Activated CD4-positive, alpha-beta T cell treated with anti-CD3 and anti-CD28 coated beads, Interleukin-2, amount 10 ng/mL, durations not matched to agents 24 days and 14 days (primary cell): ENCODE results near the gene EYA4. TPM values are rescaled to one million over a fixed set of nuclear protein-coding genes. Genes with fewer than 3 reads are reported as not detected.

Experiments
- DNase-seq: peaks from one replicate; pipeline ENCODE4 v3.0.0; 2022
- H3K27ac Mint-ChIP-seq: one replicate; pipeline ENCODE4 v1.8.0; 2022; ENCODE audit warnings: mild to moderate bottlenecking, mixed read lengths
- H3K27me3 Mint-ChIP-seq: one replicate; pipeline ENCODE4 v1.8.0; 2022; ENCODE audit warnings: mixed read lengths
- H3K36me3 Mint-ChIP-seq: one replicate; pipeline ENCODE4 v1.8.0; 2022; ENCODE audit warnings: low read depth, mild to moderate bottlenecking, mixed read lengths
- H3K4me1 Mint-ChIP-seq: one replicate; pipeline ENCODE4 v1.8.0; 2021; ENCODE audit warnings: mixed read lengths
- H3K4me3 Mint-ChIP-seq: one replicate; pipeline ENCODE4 v1.8.0; 2022; ENCODE audit warnings: mild to moderate bottlenecking, moderate library complexity, mixed read lengths
- H3K9me3 Mint-ChIP-seq: one replicate; pipeline ENCODE4 v1.8.0; 2021; ENCODE audit warnings: mixed read lengths
- intact Hi-C: fragments of 100-400 bp; cut with micrococcal nuclease; formaldehyde crosslinking; loops from one replicate; pipeline ENCODE4 v1.15.1; 2023
- total RNA-seq: library from RNA; stranded (reverse); gene quantifications from 2 replicates; pipeline ENCODE4 v1.2.3, GENCODE V29; 2022

EYA4 gene
- total RNA-seq, 1 donor from 2014 or later = not detected

GRCh38 chr6:133289733-133290306 is 48.7 kb downstream of the EYA4 start:
- intact Hi-C loops = no loop called here
- H3K4me3 Mint-ChIP-seq = no peak overlapping the region
- no peaks in the 10 kb centered on the region for H3K4me1 Mint-ChIP-seq
- H3K36me3 Mint-ChIP-seq = no peaks in the 10 kb centered on the region
- no peak for DNase-seq
- H3K27me3 Mint-ChIP-seq = peaks cover 3% of the 10 kb centered on the region
- H3K9me3 Mint-ChIP-seq = no peaks in the 10 kb centered on the region
- H3K27ac Mint-ChIP-seq = no peak overlapping the region

DNA sequence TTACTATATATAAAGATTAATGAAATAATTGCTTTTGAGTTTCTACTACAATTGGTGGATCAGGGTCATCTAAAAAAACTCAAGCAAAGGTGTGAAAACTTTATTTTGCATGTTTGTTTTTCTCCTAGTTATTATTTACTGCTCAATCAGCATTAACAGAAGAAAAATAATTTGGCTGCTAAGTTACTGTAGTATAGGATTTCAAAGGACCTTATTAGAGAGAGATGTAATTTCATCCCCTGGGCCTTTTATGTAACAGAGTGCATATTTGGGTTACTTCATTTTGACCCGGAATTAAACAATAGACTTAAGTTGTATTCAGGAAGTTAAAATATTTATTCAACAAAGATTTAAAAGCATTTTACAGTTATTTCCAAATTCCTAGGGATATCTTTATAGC is 49.8 kb downstream of the EYA4 start:
- H3K4me1 Mint-ChIP-seq = no peaks in the 10 kb centered on the region
- no peak for DNase-seq
- peaks cover 3% of the 10 kb centered on the region for H3K27me3 Mint-ChIP-seq
- H3K27ac Mint-ChIP-seq = no peak overlapping the region
- no peak overlapping the region for H3K4me3 Mint-ChIP-seq
- intact Hi-C loops = no loop called here
- no peaks in the 10 kb centered on the region for H3K9me3 Mint-ChIP-seq
- H3K36me3 Mint-ChIP-seq = no peaks in the 10 kb centered on the region

DNA sequence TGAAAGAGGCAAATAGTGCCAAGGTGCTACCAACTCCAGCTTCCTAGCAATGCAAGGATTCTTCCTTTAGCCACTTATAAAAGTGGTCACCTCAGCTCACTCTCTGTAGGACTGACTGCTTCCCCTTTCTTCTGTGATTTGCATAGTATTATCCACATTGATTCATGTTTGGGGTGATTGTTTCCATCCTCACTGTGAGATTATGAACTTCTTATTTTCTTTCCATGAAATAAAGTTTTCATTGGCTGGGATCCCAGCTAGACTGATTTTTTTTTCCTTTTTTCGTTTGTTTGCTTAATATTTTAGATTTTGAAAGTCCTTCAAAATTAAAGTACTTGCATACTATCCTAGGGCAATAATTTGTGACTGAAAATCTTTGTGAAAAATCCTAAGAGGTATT is 50.5 kb downstream of the EYA4 start:
- no peaks in the 10 kb centered on the region for H3K36me3 Mint-ChIP-seq
- H3K9me3 Mint-ChIP-seq = no peaks in the 10 kb centered on the region
- H3K27ac Mint-ChIP-seq = no peak overlapping the region
- no peak for DNase-seq
- intact Hi-C loops = no loop called here
- no peak overlapping the region for H3K4me3 Mint-ChIP-seq
- peaks cover 3% of the 10 kb centered on the region for H3K27me3 Mint-ChIP-seq
- H3K4me1 Mint-ChIP-seq = no peaks in the 10 kb centered on the region

GRCh38 chr6:133297657-133298056 is 56.5 kb downstream of the EYA4 start:
- Mint-ChIP-seq H3K36me3 (no peaks in the 10 kb centered on the region), H3K9me3 (no peaks in the 10 kb centered on the region), H3K4me3 (no peak overlapping the region), H3K4me1 (no peaks in the 10 kb centered on the region), H3K27ac (no peak overlapping the region), H3K27me3 (no peaks in the 10 kb centered on the region)
- DNase-seq = no peak
- intact Hi-C loops = no loop called here

DNA sequence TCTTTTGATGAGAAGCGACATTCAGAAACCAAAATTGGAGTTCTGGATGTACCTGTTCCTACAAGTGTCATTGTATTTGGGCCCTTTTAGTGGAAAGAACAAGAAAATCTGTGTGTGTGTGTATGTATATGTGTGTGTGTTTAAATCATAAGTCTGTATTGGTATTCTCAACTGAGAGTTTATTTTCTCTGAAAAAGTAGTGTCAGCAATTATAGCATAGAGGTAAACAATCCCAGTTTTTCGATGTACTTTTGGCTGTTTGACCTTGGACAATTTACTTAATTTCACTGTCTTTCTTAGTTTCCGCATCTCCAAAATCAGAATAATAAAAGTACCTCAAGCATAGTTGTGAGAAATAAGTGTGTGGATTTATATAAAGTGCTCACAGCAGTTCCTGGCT is 57.2 kb downstream of the EYA4 start:
- H3K27ac Mint-ChIP-seq = no peak overlapping the region
- H3K27me3 Mint-ChIP-seq = no peaks in the 10 kb centered on the region
- no peak overlapping the region for H3K4me3 Mint-ChIP-seq
- DNase-seq = no peak
- no peaks in the 10 kb centered on the region for H3K36me3 Mint-ChIP-seq
- no peaks in the 10 kb centered on the region for H3K4me1 Mint-ChIP-seq
- no peaks in the 10 kb centered on the region for H3K9me3 Mint-ChIP-seq
- intact Hi-C loops = no loop called here

- H3K9me3 Mint-ChIP-seq = no peaks in the 10 kb centered on the region
- DNase-seq = no peak
- no peak overlapping the region for H3K27ac Mint-ChIP-seq
- intact Hi-C loops = no loop called here
- no peaks in the 10 kb centered on the region for H3K27me3 Mint-ChIP-seq
- H3K4me3 Mint-ChIP-seq = no peak overlapping the region
- H3K36me3 Mint-ChIP-seq = no peaks in the 10 kb centered on the region
- H3K4me1 Mint-ChIP-seq = no peaks in the 10 kb centered on the region
Measured at GRCh38 chr6:133298801-133299200, 57.6 kb downstream of the EYA4 start.

GRCh38 chr6:133300896-133301295 is 59.7 kb downstream of the EYA4 start:
- Mint-ChIP-seq H3K27me3 (no peaks in the 10 kb centered on the region), H3K4me1 (no peaks in the 10 kb centered on the region), H3K36me3 (no peaks in the 10 kb centered on the region), H3K27ac (no peak overlapping the region), H3K9me3 (no peaks in the 10 kb centered on the region), H3K4me3 (no peak overlapping the region)
- intact Hi-C loops = no loop called here
- DNase-seq = no peak

DNA sequence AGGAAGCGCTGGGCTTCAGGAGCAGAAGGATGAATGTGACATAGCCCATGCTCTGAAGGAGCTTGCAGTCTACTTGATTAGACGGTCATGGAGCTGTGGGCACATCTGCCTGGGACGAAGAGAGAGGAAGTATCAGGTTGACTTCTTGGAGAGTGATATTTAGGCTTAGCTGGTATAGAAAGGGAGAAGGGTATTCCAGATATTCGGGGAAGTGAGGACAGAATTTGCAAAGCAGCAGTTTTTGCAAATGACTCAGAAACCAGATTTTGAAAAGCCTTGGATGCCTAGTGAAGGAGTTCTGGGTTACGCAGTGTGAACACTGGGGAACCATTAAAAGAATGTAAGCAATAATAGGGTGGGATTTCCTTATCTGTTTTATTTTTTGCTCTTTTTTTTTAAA is 60.7 kb downstream of the EYA4 start:
- H3K4me3 Mint-ChIP-seq = no peak overlapping the region
- no peak overlapping the region for H3K27ac Mint-ChIP-seq
- H3K4me1 Mint-ChIP-seq = no peaks in the 10 kb centered on the region
- intact Hi-C loops = no loop called here
- H3K36me3 Mint-ChIP-seq = no peaks in the 10 kb centered on the region
- no peaks in the 10 kb centered on the region for H3K27me3 Mint-ChIP-seq
- no peaks in the 10 kb centered on the region for H3K9me3 Mint-ChIP-seq
- no peak for DNase-seq

GRCh38 chr6:133306931-133307330 is 65.8 kb downstream of the EYA4 start:
- Mint-ChIP-seq H3K9me3 (no peaks in the 10 kb centered on the region), H3K36me3 (no peaks in the 10 kb centered on the region), H3K27ac (no peak overlapping the region), H3K4me3 (no peak overlapping the region), H3K27me3 (peaks cover 2% of the 10 kb centered on the region), H3K4me1 (no peaks in the 10 kb centered on the region)
- DNase-seq = no peak
- intact Hi-C loops = no loop called here

DNA sequence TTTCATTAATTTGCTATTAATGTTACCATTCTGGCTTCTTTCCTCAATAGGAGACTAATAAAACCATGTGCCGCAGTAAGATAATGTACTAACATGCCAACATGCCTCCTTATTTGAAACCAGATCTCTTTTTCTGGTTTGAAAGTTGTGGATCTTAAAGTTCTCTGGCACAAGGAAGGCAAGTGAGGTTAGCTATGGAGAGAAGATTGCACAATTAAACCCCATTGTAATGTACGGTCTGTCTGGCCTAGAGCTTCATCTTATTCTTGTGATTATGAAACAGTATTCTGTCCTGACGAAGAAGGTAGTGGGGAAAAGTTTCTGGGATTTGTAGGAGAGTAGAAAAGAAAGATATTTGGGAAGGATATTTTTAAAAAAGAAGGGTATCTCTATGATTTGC is 68.4 kb downstream of the EYA4 start:
- H3K36me3 Mint-ChIP-seq = no peaks in the 10 kb centered on the region
- no peak overlapping the region for H3K27ac Mint-ChIP-seq
- H3K9me3 Mint-ChIP-seq = no peaks in the 10 kb centered on the region
- H3K4me3 Mint-ChIP-seq = no peak overlapping the region
- no peaks in the 10 kb centered on the region for H3K4me1 Mint-ChIP-seq
- no peak for DNase-seq
- peaks cover 2% of the 10 kb centered on the region for H3K27me3 Mint-ChIP-seq
- intact Hi-C loops = no loop called here

- no peak overlapping the region for H3K27ac Mint-ChIP-seq
- no peak overlapping the region for H3K4me3 Mint-ChIP-seq
- no peak for DNase-seq
- intact Hi-C loops = no loop called here
- H3K9me3 Mint-ChIP-seq = no peaks in the 10 kb centered on the region
- H3K27me3 Mint-ChIP-seq = peaks cover 2% of the 10 kb centered on the region
- no peaks in the 10 kb centered on the region for H3K4me1 Mint-ChIP-seq
- no peaks in the 10 kb centered on the region for H3K36me3 Mint-ChIP-seq
Measured at GRCh38 chr6:133312006-133312405, 70.8 kb downstream of the EYA4 start.

GRCh38 chr6:133313068-133313467 is 71.9 kb downstream of the EYA4 start:
- no peak for DNase-seq
- H3K4me3 Mint-ChIP-seq = no peak overlapping the region
- H3K4me1 Mint-ChIP-seq = no peaks in the 10 kb centered on the region
- no peaks in the 10 kb centered on the region for H3K36me3 Mint-ChIP-seq
- no peaks in the 10 kb centered on the region for H3K9me3 Mint-ChIP-seq
- H3K27ac Mint-ChIP-seq = no peak overlapping the region
- intact Hi-C loops = no loop called here
- H3K27me3 Mint-ChIP-seq = no peaks in the 10 kb centered on the region

DNA sequence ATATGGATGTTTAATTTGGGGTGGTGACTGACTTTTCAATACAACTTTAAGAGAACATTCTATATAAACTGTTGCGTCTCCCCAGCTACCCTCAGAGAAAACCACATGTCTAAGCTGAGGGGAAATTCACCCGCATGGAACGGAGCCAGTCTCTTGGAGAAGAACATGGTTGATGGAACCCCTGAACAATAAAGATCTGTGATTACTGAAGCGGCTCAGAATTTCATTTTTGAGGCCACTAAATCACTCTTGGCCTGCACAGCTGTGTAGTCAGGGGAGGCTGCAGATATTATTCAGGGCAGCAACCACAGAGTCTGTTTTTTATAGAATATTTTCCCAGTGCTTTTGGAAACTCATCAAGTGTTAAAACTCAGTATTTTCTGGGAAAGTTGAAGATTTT is 73.8 kb downstream of the EYA4 start:
- Mint-ChIP-seq H3K27ac (no peak overlapping the region), H3K9me3 (no peaks in the 10 kb centered on the region), H3K4me1 (no peaks in the 10 kb centered on the region), H3K27me3 (no peaks in the 10 kb centered on the region), H3K4me3 (no peak overlapping the region), H3K36me3 (no peaks in the 10 kb centered on the region)
- intact Hi-C loops = no loop called here
- no peak for DNase-seq

DNA sequence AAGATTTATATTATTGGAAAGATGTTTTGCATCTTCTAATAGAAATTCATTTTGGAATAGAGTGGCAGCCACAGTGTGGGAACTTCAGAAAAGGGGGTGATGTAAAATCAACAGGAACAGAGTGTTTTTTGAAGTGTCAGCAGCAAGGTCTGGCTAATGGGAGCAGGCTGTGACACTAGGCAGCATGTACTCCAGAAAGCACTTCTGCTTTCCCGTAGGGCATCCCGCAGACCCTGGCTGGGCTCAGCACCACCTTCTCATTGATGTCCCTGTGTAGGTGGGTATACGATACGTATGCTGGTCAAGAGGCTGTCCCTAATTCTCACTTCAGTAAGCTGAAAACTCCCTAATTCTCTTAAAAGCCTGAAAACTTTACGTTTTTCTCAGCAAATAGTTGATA is 74.7 kb downstream of the EYA4 start:
- DNase-seq = no peak
- no peaks in the 10 kb centered on the region for H3K27me3 Mint-ChIP-seq
- no peaks in the 10 kb centered on the region for H3K9me3 Mint-ChIP-seq
- no peak overlapping the region for H3K27ac Mint-ChIP-seq
- intact Hi-C loops = no loop called here
- no peaks in the 10 kb centered on the region for H3K36me3 Mint-ChIP-seq
- no peaks in the 10 kb centered on the region for H3K4me1 Mint-ChIP-seq
- no peak overlapping the region for H3K4me3 Mint-ChIP-seq

- intact Hi-C loops = no loop called here
- Mint-ChIP-seq H3K4me3 (no peak overlapping the region), H3K36me3 (no peaks in the 10 kb centered on the region), H3K9me3 (no peaks in the 10 kb centered on the region), H3K27ac (no peak overlapping the region), H3K4me1 (no peaks in the 10 kb centered on the region), H3K27me3 (no peaks in the 10 kb centered on the region)
- no peak for DNase-seq
Measured at GRCh38 chr6:133317704-133318103, 76.5 kb downstream of the EYA4 start.
